ENCODE data around the gene RAB11FIP4. TPM values are rescaled to one million over a fixed set of nuclear protein-coding genes. Genes with fewer than 3 reads are reported as not detected.
A peak's percentile ranks its signal among the peaks of the same experiment; 100 is the strongest.

Gene RAB11FIP4
- total and polyA plus RNA-seq, 2 of the 13 experiments (the other 11 are each of a cell fraction or from before 2014, with no cell fraction given): 28.0 to 89.3 TPM

DNA sequence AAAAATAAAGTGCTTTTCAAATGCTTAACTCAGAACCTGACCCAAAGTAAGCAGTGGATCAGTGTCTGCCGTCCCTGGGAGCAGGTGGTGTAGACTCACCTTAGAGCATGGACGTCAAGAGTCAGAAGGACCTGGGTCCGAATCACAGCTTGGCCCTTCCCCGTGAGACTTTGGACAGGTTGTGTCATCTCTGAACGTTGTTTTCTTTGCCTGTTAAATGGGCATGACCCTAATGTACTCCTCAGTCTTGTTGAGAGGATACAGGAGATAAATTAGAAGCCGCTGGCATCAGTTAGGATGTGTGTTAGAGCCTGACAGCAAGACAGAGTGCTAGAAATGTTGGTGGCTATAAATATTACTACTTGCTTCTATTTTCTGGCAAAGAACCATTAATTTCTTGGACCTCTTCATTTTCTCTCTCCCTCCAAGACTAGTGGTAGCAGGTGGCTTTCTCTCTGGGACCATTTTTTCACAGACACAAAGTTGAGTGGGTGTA lies 68.8 kb downstream of the RAB11FIP4 start:
- no peak for FAIRE-seq
- Histone ChIP-seq H3K9me3 (ENCODE audit: low read length) (no peaks in the 10 kb centered on the region), H3K27me3 (ENCODE audit: control insufficient read depth in 1 of 2, insufficient read depth in 2 of 2, low read length in 2 of 2) (no peaks in the 10 kb centered on the region), H3K4me2 (ENCODE audit: low read depth, low read length) (peak overlapping the region; percentile 57; the same call in 1 of the 2 replicates), H3K27ac (ENCODE audit: extremely low read length, insufficient read depth, low read length) (no peak overlapping the region), H3K9ac (ENCODE audit: insufficient read depth, low read depth, low read length) (no peak overlapping the region), H3K4me3 (replicated peaks in 1 of 3; ENCODE audit: insufficient read depth in 1 of 3, low read depth in 2 of 3, low read length in 3 of 3) (no peak overlapping the region), H4K20me1 (ENCODE audit: insufficient read depth, low read length) (no peaks in the 10 kb centered on the region), H3K79me2 (ENCODE audit: insufficient read depth, low read length) (no peaks in the 10 kb centered on the region), H3K36me3 (replicated peaks in 1 of 2; ENCODE audit: control insufficient read depth in 1 of 2, insufficient read depth in 2 of 2, low read length in 2 of 2) (no peaks in the 10 kb centered on the region), H2AFZ (ENCODE audit: low read length) (no peak overlapping the region), H3K4me1 (ENCODE audit: insufficient read depth, low read length) (peaks cover 79% of the 10 kb centered on the region)
- no TSS peak for BruUV-seq (replicated peaks)
- intact Hi-C loops (cut with micrococcal nuclease; ENCODE audit: unreplicated experiment) (no loop called here), in situ Hi-C loops (cut with HindIII; ENCODE audit: extremely low pct_ligation_motif_present, low pct_unique_long_range_greater_than_20kb) (no loop called here)
- DNase-seq (ENCODE audit: low spot score): no peak
- POLR2A ChIA-PET: interaction anchor here (1.7 kb wide), 1 partner anchor 8 kb away, joined by 4 read pairs; no protein-coding TSS in a partner anchor
- CTCF ChIA-PET (ENCODE audit: low intra/inter-chr PET ratio, low total read pairs): no interaction called here
- peak; percentile 50 for TF ChIP-seq HNF4A (CRISPR knock-in tag; IDR thresholded peaks at IDR 0.05)
- peak; percentile 88 for TF ChIP-seq ZNF629 (CRISPR knock-in tag; conservative IDR thresholded peaks at IDR 0.05)
- TF ChIP-seq HNF4G (IDR thresholded peaks at IDR 0.05; ENCODE audit: borderline replicate concordance, low read depth, low read length): peak; percentile 44; the same call in 1 of the 2 replicates
- no peak for TF ChIP-seq HNF4G (CRISPR knock-in tag; IDR thresholded peaks at IDR 0.05; ENCODE audit: borderline replicate concordance, low read depth)
- no peak for TF ChIP-seq ZFY (CRISPR knock-in tag; IDR thresholded peaks at IDR 0.05)
- WGBS (ENCODE audit: low lambda C conversion rate): 12% methylated on average over 6 of the region's 6 CpGs
- ATAC-seq: peak; percentile 16

DNA sequence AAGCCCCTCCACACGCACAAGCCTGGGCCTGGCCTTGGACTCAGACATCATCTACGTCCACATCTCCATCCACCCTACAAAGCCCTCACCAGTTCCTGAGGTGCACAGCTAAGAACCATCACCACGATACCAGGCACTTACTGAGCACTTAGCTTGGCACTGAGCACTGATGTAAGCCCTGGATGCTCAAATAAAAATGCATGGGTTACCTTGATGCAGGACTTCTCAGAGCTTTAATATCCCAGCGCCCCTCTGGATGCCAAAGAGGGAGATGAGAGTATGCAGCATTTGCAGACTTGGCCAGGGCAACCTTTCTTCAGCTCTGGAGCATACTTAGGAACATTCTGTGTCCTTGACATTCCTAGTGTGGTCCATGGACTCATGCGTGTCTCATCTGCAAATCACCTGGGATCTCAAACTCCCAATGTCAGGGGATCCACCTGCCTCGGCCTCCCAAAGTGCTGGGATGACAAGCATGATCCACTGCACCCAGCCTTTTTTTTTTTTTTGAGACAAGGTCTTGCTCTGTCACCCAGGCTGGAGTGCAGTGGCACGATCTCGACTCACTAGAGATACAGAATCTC lies 69.8 kb downstream of the RAB11FIP4 start:
- Histone ChIP-seq H3K4me1 (ENCODE audit: insufficient read depth, low read length) (peaks cover 74% of the 10 kb centered on the region), H3K4me2 (ENCODE audit: low read depth, low read length) (no peak overlapping the region), H3K9me3 (ENCODE audit: low read length) (no peaks in the 10 kb centered on the region), H3K79me2 (ENCODE audit: insufficient read depth, low read length) (no peaks in the 10 kb centered on the region), H3K4me3 (replicated peaks in 1 of 3; ENCODE audit: insufficient read depth in 1 of 3, low read depth in 2 of 3, low read length in 3 of 3) (no peak overlapping the region), H3K27ac (ENCODE audit: extremely low read length, insufficient read depth, low read length) (no peak overlapping the region), H3K36me3 (replicated peaks in 1 of 2; ENCODE audit: control insufficient read depth in 1 of 2, insufficient read depth in 2 of 2, low read length in 2 of 2) (no peaks in the 10 kb centered on the region), H4K20me1 (ENCODE audit: insufficient read depth, low read length) (no peaks in the 10 kb centered on the region), H3K27me3 (ENCODE audit: control insufficient read depth in 1 of 2, insufficient read depth in 2 of 2, low read length in 2 of 2) (no peaks in the 10 kb centered on the region), H2AFZ (ENCODE audit: low read length) (no peak overlapping the region), H3K9ac (ENCODE audit: insufficient read depth, low read depth, low read length) (no peak overlapping the region)
- WGBS (ENCODE audit: low lambda C conversion rate): 20% methylated on average over 7 of the region's 8 CpGs
- DNase-seq (ENCODE audit: low spot score): no peak
- BruUV-seq (replicated peaks): no TSS peak
- no peak for ATAC-seq
- TF ChIP-seq ZNF20 (CRISPR knock-in tag; IDR thresholded peaks at IDR 0.05) (no peak), TEAD3 (CRISPR knock-in tag; optimal IDR thresholded peaks at IDR 0.05; ENCODE audit: borderline replicate concordance) (peak; percentile 32), CREB1 (IDR thresholded peaks at IDR 0.05) (no peak), CREB1 (CRISPR knock-in tag; IDR thresholded peaks at IDR 0.05) (no peak), ZNF317 (CRISPR knock-in tag; IDR thresholded peaks at IDR 0.05) (peak; percentile 64; the same call in 1 of the 2 replicates)
- POLR2A ChIA-PET: interaction anchor here (0.7 to 1.4 kb wide), 4 partner anchors 9 to 26 kb away, joined by 3 to 5 read pairs (median 4); no protein-coding TSS in a partner anchor
- intact Hi-C loops (cut with micrococcal nuclease; ENCODE audit: unreplicated experiment): no loop called here
- no peak for FAIRE-seq
- in situ Hi-C loops (cut with HindIII; ENCODE audit: extremely low pct_ligation_motif_present, low pct_unique_long_range_greater_than_20kb): no loop called here
- CTCF ChIA-PET (ENCODE audit: low intra/inter-chr PET ratio, low total read pairs): no interaction called here

All from HepG2 (cell line).